Measurements from ENCODE around the gene TRMT2A. TPM values are rescaled to one million over a fixed set of nuclear protein-coding genes. Genes with fewer than 3 reads are reported as not detected.

TRMT2A gene
- polyA plus RNA-seq, 1 donor, result 50.2 TPM

DNA sequence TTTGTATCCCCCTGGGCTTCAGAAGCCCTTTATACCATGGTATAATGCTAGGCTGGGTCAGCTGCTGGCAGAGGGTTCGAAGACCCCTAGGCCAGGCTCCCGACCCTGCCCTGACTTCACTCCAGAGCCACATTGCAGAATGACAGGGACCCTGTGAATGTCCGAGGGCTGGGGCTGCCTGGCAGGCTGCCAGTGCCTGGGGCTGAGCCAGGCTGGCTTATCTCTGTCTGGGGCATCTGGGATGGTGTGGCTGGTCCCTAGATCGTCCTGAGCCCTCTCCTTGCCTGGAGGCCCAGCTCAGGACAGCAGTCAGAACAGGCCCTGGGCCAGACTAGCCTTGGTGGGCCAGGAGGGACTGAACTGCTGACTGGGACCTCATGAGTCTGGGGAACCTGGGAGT, 18.2 kb upstream of the TRMT2A start:
- no peak for DNase-seq (ENCODE audit: low read depth)

DNA sequence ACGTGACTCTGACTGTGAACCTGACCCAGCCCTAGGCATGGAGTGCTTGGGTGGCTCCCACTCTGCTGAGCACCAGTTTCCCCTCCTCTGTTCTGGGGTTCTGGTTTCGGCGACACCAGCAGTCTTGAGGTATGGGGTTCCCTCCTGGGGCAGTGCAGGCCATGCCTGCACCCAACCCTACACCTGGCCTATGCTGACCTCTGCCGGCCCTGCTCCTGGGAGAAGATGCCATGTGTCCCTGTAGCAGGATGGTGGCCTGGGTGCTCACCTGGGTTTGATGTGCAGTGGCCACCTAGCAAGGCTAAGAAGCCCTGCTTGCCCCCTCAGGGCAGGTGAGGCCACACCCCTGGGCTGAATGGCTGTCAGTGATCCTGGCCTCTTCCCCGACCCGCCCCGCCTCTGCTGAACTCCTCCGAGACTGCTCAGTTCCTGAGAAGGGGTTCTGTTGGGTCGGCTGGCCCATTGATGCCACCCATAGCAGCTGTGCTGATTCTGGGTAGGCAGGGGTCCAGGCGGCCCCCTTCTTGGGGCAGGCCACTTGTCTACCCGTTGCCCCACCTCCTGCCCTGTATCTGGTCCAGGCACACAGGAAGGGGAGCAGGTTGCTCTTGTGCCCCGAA, 17.0 kb upstream of the TRMT2A start:
- no peak for DNase-seq (ENCODE audit: low read depth)

DNA sequence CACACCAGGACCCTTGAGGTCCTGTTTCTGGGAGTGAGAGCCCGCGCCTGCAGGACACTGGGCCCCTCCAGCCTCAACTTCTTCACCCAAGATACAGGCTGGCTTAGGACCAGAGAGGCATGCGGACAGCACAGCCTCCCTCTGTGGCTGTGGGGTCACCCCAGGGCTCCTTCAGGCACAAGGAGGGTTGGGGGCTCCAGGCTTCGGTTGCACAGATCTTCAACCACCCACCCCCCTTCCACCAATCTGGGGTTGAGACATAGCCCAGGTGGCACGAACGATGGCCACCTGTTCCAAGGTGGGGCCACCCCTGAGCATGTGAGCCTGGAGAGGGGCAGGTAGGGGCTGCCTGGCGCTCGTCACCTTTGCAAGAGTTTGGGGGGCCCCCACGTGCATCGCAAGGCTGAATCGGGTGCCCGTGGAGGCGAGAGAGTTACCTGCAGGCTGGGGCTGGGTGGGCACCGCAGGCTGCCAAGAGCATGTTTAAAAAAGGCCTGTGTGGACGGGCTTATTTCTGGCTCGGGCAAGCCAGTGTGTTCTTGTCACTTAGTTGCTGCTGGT, 15.7 kb upstream of the TRMT2A start:
- no peak for DNase-seq (ENCODE audit: low read depth)

DNA sequence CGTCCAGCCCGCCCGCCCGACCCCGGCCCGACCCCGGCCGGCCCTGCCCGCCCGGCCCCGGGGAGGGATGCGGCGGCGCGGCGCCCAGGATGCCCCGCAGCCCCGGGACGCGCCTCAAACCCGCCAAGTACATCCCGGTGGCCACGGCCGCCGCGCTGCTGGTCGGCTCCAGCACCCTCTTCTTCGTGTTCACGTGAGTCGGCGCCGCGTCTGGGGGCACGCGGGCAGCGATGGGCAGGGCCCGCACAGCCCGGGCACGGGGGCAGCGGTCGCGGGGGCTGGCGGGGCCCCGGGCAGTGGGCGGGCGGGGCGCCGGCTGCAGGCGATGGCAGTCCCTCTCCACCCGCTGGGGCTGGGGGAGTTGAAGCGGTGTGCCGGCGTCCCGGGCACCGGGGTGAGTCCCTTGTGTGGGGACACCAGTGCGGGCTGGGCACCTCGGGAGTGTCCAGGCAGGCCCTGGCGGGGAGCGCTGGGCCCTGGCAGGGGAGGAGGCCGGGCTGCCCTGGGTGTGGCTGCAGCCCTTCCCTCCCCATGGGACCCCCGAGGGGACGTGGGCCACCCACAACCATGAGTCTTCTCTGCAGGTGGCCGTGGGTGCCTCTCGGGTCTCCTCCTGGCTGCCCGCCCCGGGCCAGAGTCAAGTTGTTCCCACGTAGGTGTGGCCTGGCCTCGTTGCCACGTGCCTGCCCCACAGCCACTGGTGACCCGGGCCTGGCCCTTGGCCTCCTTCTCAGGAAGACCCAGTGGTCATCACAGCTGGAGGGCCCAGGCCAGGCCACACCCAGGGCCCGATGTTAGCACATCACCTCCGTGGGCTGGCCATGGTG, 15.0 kb upstream of the TRMT2A start:
- DNase-seq (ENCODE audit: low read depth), result no peak

DNA sequence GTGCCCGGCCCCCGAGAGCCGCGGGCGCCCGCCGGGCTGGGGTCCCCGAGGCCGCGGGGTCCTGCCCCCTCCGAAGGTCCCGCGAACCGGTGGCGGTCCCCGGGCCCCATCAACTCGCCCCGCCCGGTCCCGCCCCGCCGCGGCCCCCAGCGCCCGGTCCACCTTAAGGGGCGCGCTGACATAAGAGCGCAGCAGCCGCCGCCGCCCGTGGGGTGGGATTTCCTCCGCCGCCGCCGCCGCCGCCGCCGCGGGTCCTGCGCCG, 14.5 kb upstream of the TRMT2A start, which contains the start of gene ZDHHC8:
Gene ZDHHC8 (plus strand): TSS at position 208 of the 262 bp plus-strand sequence. CDS start 144 bp downstream, outside the sequence.
- DNase-seq (ENCODE audit: low read depth), result no peak

DNA sequence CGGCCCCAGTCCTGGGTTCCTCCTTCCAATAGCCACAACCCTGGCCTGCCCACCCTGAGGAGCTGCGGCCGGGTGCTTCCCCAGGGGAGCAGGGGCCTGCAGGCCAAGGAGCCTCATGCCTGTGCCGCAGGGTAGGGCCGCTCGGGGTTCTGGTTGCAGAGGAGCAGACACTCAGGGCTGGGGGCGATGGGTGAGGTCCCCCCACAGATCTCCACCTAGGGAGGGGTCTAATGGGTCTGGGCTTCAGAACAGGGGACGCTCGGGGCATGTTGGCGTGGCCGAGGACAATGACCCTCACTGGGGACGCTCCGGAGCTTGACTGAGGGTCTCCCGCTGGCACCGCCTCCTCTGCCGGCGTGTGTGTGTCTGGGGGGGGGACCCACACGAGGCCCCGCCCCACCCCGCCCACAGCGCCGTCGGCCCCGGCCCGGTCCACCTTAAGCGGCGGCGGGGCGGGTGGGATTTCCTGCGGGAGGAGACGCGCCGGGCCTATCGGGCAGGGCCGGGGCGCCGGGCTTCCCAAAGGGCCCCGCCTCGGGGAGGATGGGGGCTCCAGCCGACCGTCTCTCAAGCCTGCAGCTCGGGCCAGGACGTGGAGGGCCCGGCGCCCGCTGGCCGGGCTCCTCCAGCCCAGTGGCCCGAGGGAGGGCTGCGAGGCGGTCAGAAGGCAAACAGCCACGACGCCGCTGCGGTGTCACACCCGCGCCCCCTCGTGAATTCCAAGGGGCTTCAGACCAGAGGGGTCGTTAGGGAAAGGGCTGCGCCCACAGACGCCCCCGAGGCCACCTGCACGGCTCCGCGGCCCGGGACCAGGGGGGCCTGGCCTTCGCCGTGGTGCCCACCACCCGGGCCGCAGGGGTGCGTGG, 13.9 kb upstream of the TRMT2A start:
- DNase-seq (ENCODE audit: low read depth), result peak; percentile 35

DNA sequence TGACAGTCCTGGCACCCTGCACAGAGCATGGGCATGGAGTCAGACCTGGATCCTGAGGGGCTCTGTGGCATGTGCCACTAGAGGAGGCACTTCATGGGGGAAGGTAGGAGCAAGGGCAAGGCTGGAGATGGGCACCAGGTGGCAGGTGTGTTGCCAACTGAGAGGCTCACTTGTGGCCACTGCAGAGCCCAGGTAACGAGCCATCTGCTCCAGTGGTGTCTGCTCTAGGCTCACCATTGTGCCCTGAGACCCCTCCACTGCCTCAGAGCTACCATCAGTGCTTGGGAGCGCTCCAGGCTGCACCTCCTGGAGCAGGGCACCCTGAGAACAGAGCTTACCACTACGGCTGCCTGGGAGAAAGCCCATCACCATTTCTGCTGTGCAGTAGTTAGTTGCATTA, 13.3 kb upstream of the TRMT2A start:
- no peak for DNase-seq (ENCODE audit: low read depth)

DNA sequence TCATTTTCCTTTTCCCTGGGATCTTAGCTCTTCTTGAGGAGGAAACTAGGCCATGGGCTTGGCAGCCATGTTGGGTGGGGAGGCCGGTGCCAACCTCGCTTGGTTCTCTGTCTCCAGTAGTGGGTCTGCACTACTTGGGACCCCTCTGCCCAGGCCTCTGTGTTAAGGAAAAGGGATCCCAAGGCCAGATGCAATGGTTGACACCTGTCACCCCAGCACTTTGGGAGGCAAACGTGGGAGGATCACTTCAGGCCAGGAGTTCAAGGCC, 12.7 kb upstream of the TRMT2A start:
- DNase-seq (ENCODE audit: low read depth), result no peak

DNA sequence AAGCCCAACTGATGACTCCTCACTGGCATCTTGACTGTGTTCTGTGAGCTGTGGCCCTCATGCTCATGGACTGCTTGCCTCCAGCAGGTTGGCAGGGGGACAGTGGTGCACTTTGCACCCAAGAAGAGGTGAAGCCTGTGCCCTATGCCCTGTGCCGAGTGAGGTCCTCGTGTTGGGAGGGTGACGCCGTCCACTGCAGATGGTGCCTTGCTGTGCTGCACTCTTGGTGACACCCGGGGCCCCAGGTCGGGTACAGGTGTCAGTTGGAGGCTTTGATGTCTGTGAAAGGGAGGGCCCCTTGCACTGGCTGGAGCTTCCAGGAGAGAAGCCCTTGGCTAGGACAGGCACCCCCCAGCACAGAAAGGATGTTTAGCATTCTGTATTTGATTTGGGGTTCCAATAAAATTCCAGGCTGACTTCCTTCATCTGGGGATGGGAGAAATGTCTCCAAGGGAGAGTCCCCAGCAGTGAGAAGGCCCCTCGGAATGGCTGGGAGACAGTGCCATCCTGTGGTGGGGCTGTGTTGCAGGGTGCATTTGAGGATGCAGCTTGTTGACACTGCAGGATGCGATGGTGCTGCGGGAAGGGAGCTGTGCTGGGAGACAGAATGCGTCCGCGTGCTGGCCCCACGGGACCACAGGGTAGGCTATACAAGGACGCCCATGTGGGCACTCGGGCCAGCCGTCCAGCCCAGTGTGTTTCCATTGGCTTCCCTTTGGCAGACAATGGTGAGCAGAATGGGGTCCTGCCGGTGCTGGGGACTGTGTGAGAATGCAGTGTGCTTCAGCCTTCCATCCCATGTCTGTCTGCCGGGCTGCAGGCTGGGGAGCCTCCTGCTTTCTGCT, 12.1 kb upstream of the TRMT2A start:
- no peak for DNase-seq (ENCODE audit: low read depth)

DNA sequence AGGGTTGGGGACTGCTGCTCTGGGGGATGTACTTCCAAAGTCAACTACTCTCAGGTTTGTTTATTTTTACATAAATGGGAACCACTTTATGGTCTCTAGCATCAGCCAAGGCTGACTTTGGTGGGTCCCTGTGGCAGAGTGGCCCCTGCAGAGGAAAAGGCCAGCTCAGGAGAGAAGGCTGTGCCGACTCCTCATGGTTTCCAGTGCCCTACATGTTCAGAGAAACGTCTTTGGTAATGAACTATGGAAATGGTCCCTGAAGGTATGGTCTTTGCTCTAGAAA, 11.5 kb upstream of the TRMT2A start:
- DNase-seq (ENCODE audit: low read depth), result no peak

DNA sequence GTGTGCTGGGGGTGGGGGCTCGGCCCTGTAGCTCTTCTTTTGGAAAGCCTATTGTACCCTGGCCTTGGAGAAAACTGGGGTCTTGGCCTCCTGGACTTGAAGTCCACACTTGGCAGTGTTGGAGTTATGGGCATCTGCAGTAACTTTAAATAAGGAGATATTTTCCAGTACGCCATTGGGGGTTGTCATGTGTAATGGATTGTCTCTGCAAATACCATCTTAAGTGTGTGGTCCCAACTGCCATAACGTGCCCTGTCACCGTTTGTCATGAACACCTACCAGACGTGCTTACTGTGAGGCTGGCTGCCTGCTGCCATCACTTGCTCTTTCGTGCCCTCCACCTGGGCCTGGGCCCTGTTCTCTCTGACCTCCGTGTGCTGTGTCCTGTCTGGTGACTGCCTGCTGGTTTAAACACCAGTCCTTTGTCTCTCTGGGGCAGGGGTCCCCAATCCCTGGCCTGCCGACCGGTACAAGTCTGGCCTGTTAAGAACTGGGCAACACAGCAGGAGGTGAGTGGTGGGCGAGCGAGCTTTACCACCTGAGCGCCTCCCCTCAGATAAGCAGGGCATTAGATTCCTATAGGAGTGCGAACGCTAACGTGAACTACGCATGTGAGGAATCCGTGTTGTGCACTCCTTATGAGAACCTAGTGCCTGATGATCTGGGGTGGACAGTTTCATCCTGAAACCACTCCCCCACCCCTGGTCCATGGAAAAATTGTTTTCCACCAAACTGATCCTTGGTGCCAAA, 11.0 kb upstream of the TRMT2A start:
- DNase-seq (ENCODE audit: low read depth), result no peak

DNA sequence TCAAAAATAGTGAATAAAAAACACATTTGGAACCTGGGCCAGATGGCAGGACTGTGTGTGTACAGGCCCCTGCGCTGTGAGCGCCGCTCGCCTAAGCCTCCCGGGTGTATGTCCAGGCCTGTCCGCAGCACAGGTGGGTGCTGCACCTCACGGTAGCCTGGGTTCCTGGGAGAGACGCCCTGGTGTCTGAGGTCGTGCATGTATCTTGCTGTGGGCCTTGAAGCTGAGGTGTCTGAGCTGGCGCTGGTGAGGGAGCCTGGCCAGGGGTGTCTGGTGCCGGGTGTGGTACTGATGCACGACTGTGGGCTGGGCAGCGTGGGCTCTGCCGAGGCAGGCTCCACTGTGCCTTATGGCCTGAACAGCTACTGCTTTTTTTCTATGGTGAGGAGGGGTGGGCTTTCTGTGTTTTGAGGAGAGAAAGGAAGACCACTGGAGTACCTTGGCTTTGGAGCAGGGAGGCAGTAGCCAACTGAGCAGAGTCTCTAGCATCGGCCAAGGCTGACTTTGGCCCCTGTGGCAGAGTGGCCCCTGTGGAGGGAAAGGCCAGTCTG, 10.4 kb upstream of the TRMT2A start:
- DNase-seq (ENCODE audit: low read depth), result no peak

DNA sequence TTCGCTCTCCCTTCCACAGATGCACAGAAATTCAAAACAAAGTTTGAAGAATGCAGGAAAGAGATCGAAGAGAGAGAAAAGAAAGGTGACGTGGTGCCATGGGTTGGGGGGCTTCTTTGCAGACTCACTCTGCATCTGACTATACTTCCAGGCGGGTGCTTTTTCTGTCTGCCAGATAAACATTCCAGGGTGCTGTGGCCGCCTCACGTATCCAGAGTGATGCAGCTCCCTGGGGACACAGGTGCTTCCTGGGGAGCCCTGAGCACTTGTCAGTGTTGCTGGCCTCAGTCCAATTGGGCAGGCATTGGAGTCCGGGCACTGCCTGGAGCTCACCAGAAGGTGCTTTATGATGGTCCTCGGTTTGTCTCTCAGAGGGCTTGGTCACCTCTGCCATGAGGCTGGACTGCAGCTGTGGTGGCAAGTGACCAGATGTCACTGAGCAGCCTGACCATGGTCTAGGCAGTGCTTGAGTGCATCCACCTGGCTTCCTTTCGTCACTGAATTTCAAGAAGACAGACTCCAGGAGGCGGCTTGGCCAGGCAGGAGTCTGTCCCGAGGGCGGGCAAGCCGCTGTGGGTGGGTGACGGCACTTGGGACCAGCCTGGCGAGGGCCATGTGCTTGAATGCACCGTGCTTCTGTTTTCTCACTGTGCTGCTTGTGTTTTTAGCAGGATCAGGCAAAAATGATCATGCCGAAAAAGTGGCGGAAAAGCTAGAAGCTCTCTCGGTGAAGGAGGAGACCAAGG, 9.4 kb upstream of the TRMT2A start:
- DNase-seq (ENCODE audit: low read depth), result no peak

DNA sequence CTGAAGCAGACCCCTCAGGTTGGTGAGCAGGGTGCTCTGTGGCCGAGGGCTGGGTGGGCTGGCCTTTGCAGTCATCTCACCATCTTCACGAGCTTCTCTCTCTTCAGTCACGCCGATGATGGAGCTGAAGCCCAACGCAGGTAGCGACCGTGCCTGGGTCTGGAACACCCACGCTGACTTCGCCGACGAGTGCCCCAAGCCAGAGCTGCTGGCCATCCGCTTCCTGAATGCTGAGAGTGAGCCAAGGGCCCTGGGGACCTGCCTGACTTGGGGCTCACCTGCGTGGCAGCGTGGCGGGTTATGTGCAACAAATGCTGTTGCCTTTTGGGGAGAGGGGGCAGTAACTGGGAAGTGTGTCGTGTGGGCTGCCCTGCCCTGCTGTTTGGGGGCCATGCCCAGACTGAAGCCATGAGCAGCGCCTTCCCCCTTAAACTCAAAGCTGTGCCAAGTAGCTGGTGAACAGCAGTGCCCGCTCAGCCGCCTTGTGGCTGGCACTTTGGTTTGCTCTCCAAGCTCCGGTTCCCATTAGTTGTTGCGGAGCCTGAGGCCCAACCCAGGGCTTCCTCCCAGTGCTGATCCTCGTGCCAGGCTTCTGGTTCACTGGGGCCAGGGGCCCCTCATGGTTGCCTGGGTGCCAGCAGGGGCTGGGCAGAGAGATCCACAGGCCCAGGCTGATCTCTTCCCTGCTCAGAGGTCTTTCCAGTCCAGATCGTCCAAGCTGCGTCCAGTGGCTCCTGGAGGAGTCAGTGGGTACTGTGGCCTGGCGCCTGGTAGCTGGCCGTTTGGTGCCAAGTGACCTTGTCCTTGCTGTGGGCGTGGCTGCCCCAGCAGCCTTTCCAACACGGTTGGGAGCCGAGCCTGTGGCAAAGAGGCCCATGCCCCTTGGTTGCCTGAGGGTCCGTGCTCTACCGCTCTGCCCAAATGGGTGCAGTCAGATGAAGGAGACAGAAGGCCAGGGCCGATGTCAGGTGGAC, 8.5 kb upstream of the TRMT2A start:
- DNase-seq (ENCODE audit: low read depth), result no peak

DNA sequence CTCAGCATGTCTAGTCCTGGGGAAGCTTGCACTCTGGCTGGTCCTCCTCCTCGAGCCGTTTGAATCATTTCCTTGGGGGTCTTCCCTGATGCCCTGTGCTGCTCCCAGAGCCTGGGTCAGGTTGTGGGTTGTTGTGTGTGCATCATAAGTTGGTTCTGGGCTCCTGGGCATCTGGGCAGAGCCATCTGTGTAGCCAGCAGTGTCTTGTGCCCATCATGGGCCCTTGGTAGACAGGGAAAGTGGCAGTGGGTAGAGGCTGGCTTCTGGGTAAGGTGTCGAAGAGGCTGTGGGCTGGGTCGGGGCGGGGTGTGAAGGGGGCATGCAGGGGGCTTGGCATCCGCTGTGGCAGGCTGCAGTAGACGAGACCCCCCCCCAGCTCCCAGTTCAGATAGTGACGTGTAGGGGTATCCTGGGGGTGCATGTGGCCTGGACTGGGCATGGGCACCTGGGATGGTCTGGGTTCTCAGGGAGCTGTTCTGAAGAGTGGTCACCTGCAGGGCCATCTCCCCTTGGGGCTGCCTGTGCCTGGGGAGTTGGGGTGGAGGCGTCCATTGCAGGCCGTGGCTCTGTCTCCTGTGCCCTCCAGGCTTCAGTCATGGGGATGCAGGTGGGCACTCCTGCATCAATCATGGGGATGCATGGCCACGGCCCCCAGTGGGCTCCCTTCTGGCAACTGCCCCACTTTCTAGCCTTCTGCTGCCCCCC, 7.2 kb upstream of the TRMT2A start:
- DNase-seq (ENCODE audit: low read depth), result no peak

DNA sequence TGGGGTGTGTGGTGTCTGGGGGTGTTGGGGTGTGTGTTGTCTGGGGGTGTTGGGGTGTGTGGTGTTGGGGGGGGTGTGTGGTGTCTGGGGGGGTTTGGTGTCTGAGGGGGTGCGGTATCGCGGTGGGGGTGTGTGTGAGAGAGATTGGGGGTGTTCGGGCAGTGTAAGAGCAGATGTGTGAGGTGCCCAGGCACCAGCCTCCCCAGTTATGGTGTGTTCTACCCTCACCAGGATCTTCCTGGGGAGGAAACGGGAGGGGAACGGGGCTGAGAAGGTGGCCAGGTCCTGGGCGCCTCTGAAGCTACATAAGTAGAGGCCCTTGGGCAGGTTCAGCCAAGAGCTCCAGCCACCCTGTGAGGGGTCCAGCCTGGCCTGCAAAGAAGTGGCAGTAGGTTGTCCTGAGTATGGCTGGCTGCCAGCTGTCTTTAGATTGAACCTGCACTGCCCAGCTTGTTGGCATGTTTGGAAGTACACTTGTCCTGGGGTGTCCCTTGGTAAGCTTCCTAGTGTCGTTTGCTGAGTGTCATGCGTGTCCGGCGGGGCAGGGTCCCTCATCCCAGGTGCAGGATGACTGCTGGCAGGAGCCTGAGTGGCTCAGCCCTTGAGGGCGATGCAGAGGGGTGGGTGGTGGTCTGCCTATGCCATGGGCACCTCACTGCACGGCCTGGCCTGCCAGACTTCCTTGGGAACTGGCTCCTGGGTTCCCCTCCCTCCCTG, 6.5 kb upstream of the TRMT2A start:
- no peak for DNase-seq (ENCODE audit: low read depth)

DNA sequence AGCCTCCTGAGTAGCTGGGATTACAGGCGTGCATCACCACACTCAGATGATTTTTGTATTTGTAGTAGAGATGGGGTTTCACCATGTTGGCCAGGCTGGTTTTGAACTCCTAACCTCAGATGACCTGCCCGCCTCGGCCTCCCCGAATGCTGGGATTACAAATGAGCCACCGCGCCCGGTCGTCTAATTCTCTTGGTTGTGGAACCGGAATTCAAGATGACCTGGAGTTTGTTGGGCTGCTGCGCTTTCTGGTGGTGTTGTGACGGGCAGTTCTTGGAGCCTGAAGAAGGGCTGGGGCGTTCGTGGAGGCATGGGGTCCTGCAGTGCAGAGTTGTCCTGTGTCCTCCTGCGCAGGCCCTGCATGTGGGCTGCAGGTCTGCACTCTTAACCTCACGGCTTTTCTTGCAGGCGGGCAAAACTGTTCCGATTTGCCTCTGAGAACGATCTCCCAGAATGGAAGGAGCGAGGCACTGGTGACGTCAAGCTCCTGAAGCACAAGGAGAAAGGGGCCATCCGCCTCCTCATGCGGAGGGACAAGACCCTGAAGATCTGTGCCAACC, 4.9 kb upstream of the TRMT2A start:
- no peak for DNase-seq (ENCODE audit: low read depth)
